ENCODE data around the gene GCN1. TPM values are rescaled to one million over a fixed set of nuclear protein-coding genes. Genes with fewer than 3 reads are reported as not detected.

GCN1 gene
- total RNA-seq, 1 donor from 2014 or later, result 123 TPM

DNA sequence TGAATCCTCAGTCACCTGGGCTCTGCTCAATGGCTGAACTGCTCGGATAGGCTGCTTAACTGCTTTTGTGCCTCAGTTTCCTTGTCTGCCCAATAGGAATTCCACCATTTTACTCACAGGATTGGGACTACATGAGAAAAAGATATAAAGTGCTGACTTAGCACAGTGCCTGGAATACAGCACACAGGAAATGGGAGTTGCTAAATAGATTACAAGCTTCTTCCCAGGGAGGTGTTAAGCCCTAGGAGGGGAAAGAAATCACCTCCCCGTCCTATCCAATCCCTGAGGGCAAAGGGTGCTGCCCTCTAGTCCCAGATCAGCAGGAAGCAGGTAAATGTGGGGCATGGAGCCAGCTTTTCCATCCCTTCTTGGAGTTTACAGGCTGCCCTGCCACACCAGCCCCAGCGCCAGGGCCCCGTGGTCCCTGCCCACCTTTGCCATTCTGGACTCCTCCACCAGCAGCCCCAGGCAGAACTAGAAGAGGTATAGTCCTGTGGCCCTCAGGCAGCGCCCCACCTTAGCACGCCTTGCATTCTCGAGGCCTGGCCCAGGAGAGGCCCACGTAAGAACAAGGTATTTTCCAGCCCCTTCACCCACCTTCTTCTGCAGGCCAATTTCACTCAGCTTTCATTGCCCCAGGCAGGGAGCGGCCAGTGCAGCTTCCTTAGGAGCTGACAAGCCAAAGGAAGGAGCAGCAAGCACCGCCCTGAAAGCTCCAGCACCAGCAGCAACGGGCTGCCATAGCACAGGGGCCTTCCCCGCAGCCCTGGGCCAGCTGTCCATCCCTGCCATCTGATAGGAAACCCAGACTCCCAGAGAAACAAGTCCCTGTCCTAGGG lies 35.2 kb upstream of the GCN1 start:
- DNase-seq (ENCODE audit: low read depth) (no peak), FAIRE-seq (no peak)
- H3K27ac Mint-ChIP-seq (ENCODE audit: unreplicated experiment), result peak overlapping the region; percentile 98
- peaks cover 76% of the 10 kb centered on the region for H3K4me1 Mint-ChIP-seq (ENCODE audit: low read depth, unreplicated experiment)
- Histone ChIP-seq H3K79me2 (ENCODE audit: insufficient read depth, low read length) (peaks cover 87% of the 10 kb centered on the region), H3K36me3 (ENCODE audit: insufficient read depth, low read length) (peaks cover 11% of the 10 kb centered on the region), H3K9ac (ENCODE audit: low read length) (peak overlapping the region; percentile 89), H3K9me3 (ENCODE audit: insufficient read depth, low read depth, low read length) (no peaks in the 10 kb centered on the region), H3K4me1 (ENCODE audit: insufficient read depth, low read length) (peaks cover 89% of the 10 kb centered on the region), H3K27ac (ENCODE audit: low read depth, low read length) (peak overlapping the region; percentile 99), H3K4me3 (ENCODE audit: insufficient read depth, low read depth, low read length) (peak overlapping the region; percentile 19), H2AFZ (ENCODE audit: low read depth, low read length) (no peak overlapping the region), H3K27me3 (ENCODE audit: insufficient read depth, low read length) (no peaks in the 10 kb centered on the region), H4K20me1 (ENCODE audit: insufficient read depth, low read length) (peaks cover 38% of the 10 kb centered on the region), H3K4me2 (ENCODE audit: low read length) (peak overlapping the region; percentile 86)
- H3K27me3 Mint-ChIP-seq (ENCODE audit: low read depth, unreplicated experiment), result no peaks in the 10 kb centered on the region
- peak overlapping the region; percentile 67 for H3K4me3 Mint-ChIP-seq (ENCODE audit: unreplicated experiment)
- TF ChIP-seq CTCF (IDR thresholded peaks at IDR 0.05; ENCODE audit: insufficient read depth, low read depth, low read length) (no peak), EZH2 (IDR thresholded peaks at IDR 0.05; ENCODE audit: insufficient read depth, low read length) (no peak)
- H3K36me3 Mint-ChIP-seq (ENCODE audit: low read depth, unreplicated experiment), result peaks cover 5% of the 10 kb centered on the region
- no peaks in the 10 kb centered on the region for H3K9me3 Mint-ChIP-seq (ENCODE audit: unreplicated experiment)

DNA sequence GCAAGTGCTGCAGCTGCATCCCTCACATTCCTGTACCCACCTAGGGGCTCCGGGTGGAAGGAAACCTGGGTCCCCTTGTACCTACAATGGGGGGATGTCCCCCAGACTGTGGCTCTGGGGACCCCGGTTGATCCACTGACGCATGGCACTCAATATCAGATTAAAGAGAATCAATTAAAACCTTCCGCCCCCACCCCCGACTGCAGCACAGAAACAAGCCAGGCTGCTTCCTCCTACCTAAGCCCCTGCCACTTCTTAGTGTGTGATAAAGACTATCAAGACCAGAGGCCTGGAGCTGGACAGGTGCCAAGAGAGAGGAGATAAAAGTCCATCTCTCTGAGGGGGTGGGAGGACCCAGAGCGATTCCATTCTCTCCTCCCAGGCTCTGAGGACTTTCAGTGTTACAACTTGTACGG lies 34.6 kb upstream of the GCN1 start:
- Mint-ChIP-seq H3K4me3 (ENCODE audit: unreplicated experiment) (peak overlapping the region; percentile 67), H3K4me1 (ENCODE audit: low read depth, unreplicated experiment) (peaks cover 70% of the 10 kb centered on the region), H3K36me3 (ENCODE audit: low read depth, unreplicated experiment) (peaks cover 3% of the 10 kb centered on the region), H3K27me3 (ENCODE audit: low read depth, unreplicated experiment) (no peaks in the 10 kb centered on the region), H3K27ac (ENCODE audit: unreplicated experiment) (peak overlapping the region; percentile 98), H3K9me3 (ENCODE audit: unreplicated experiment) (no peaks in the 10 kb centered on the region)
- peak overlapping the region; percentile 89 for H3K9ac ChIP-seq (ENCODE audit: low read length)
- H3K4me1 ChIP-seq (ENCODE audit: insufficient read depth, low read length), result peaks cover 89% of the 10 kb centered on the region
- peak overlapping the region; percentile 86 for H3K4me2 ChIP-seq (ENCODE audit: low read length)
- H3K27ac ChIP-seq (ENCODE audit: low read depth, low read length), result peak overlapping the region; percentile 99
- H2AFZ ChIP-seq (ENCODE audit: low read depth, low read length), result no peak overlapping the region
- TF ChIP-seq EZH2 (IDR thresholded peaks at IDR 0.05; ENCODE audit: insufficient read depth, low read length) (no peak), CTCF (IDR thresholded peaks at IDR 0.05; ENCODE audit: insufficient read depth, low read depth, low read length) (no peak)
- no peaks in the 10 kb centered on the region for H3K27me3 ChIP-seq (ENCODE audit: insufficient read depth, low read length)
- H3K9me3 ChIP-seq (ENCODE audit: insufficient read depth, low read depth, low read length), result no peaks in the 10 kb centered on the region
- no peak for FAIRE-seq
- H3K36me3 ChIP-seq (ENCODE audit: insufficient read depth, low read length), result peaks cover 11% of the 10 kb centered on the region
- no peak overlapping the region for H3K4me3 ChIP-seq (ENCODE audit: insufficient read depth, low read depth, low read length)
- H3K79me2 ChIP-seq (ENCODE audit: insufficient read depth, low read length), result peaks cover 87% of the 10 kb centered on the region
- peaks cover 44% of the 10 kb centered on the region for H4K20me1 ChIP-seq (ENCODE audit: insufficient read depth, low read length)
- DNase-seq (ENCODE audit: low read depth), result no peak
